Thyroid gland (tissue), 4 donors: ENCODE measurements around the gene RNF31.

Experiments
- POLR2A ChIP-seq, 2 donors: fragments of 450-650 bp; IDR thresholded peaks; one replicate each; pipeline ENCODE4 v1.6.1; 2017; ENCODE audit warnings: antibody characterized with exemption in 2 of 2, mild to moderate bottlenecking in 2 of 2, moderate library complexity in 1 of 2
- TF ChIP-seq, protein P1 (sequence below), 6 experiments: fragments of 200-600 bp in 3 of 6; fragments of 450-650 bp in 3 of 6; sonication (generic) in 3 of 6; IDR thresholded peaks; one replicate each; pipeline ENCODE4 v1.5.1; 2016 to 2019; ENCODE audit warnings: antibody characterized with exemption in 6 of 6, mild to moderate bottlenecking in 2 of 6, inconsistent platforms in 1 of 6, moderate library complexity in 1 of 6

- no peak for TF ChIP-seq POLR2A (IDR thresholded peaks at IDR 0.05)
- TF ChIP-seq, protein P1, sequence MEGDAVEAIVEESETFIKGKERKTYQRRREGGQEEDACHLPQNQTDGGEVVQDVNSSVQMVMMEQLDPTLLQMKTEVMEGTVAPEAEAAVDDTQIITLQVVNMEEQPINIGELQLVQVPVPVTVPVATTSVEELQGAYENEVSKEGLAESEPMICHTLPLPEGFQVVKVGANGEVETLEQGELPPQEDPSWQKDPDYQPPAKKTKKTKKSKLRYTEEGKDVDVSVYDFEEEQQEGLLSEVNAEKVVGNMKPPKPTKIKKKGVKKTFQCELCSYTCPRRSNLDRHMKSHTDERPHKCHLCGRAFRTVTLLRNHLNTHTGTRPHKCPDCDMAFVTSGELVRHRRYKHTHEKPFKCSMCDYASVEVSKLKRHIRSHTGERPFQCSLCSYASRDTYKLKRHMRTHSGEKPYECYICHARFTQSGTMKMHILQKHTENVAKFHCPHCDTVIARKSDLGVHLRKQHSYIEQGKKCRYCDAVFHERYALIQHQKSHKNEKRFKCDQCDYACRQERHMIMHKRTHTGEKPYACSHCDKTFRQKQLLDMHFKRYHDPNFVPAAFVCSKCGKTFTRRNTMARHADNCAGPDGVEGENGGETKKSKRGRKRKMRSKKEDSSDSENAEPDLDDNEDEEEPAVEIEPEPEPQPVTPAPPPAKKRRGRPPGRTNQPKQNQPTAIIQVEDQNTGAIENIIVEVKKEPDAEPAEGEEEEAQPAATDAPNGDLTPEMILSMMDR (IDR thresholded peaks at IDR 0.05): no peak
Measured at GRCh38 chr14:24167469-24168114, 20.3 kb downstream of the RNF31 start.
